SK-MEL-5 (cell line): ENCODE results near the gene AEBP2. TPM values are rescaled to one million over a fixed set of nuclear protein-coding genes. Genes with fewer than 3 reads are reported as not detected.
A peak's percentile ranks its signal among the peaks of the same experiment; 100 is the strongest.

Experiments
- DNase-seq: peaks from one replicate; pipeline ENCODE4 v3.0.0-alpha.2; 2016; ENCODE audit warnings: low read depth, low spot score
- in situ Hi-C: cut with HindIII; loops from 2 replicates; pipeline ENCODE4 v1.10.0; 2016; ENCODE audit warnings: low sequenced_read_pairs, high pct_unique_total_duplicates, low pct_unique_long_range_greater_than_20kb
- total RNA-seq: library from RNA; depleted of rRNA; stranded (reverse); fragments of >200 nt; shearing (Covaris generic); gene quantifications from 2 replicates; pipeline ENCODE4 v1.2.3, GENCODE V29; 2014

Gene AEBP2
- total RNA-seq, 1 experiment from 2014 or later, result 15.5 TPM

DNA sequence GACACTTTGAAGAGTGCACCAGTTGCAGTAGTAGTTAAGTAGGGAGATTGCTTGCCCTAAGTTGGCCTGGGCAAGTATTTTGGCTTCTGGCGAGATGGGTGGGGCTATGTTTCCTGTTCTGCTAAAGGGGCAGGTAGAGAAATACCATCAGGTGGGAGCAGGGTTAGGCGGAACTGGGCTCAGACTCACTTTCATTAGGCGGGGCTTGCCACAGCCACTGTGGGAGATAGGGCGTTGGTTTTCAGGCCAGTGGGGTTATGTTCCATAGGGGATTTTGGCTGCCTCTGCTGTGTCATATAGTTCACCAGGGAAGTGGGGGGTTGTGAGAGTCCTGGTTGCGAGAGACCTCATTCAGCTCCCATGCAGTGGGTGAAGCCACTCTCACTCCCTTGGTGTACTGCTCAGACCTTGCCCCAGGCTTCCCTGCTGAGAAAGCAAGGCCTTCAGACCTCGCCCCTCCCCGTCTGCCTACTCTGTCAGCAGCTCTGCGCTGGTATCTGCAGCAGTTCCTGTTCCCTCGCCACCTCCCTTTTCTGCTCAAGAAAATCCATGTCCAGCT is 43.3 kb downstream of the AEBP2 start:
- no peak for DNase-seq
- in situ Hi-C loops, result no loop called here

GRCh38 chr12:19483727-19484126 is 44.4 kb downstream of the AEBP2 start:
- no peak for DNase-seq
- in situ Hi-C loops, result no loop called here

GRCh38 chr12:19484738-19485137 is 45.4 kb downstream of the AEBP2 start:
- in situ Hi-C loops, result no loop called here
- no peak for DNase-seq

DNA sequence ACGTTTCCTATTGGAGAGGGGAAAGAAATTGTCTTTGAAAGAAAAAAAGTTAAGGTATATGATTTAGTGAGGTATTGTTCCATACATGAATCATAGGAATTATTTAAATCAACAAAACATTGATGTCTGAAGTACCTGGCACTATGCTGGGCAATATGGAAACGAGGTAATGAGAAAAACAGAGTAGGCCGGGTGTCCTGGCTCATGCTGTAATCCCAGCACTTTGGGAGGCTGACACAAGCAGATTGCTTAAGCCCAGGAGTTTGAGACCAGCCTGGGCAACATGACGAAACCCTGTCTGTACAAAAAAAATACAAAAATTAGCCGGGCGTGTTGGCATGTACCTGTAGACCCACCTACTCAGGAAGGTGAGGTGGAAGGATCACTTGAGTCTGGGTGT is 45.9 kb downstream of the AEBP2 start:
- in situ Hi-C loops, result no loop called here
- DNase-seq, result no peak

- DNase-seq, result no peak
- in situ Hi-C loops, result no loop called here
Measured at GRCh38 chr12:19489168-19489567, 49.9 kb downstream of the AEBP2 start.

DNA sequence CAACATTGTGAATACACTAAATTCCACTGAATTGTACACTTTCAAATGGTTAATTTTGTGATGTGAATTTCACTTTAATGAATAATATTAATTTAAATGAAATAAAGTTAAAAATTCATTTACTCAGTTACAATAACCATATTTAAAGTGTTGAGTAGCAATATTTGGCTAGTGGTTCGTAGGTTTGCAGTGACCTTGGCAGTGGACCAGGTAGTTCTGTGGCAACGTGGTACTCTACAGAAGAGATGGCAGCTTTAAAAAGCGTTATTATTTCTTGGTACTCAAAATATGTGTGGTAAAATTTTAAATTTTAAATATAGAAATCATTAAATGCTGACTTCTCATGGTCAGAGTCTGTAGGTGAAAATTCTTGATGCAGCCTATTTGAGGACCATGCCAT is 51.6 kb downstream of the AEBP2 start:
- DNase-seq, result no peak
- in situ Hi-C loops, result no loop called here

DNA sequence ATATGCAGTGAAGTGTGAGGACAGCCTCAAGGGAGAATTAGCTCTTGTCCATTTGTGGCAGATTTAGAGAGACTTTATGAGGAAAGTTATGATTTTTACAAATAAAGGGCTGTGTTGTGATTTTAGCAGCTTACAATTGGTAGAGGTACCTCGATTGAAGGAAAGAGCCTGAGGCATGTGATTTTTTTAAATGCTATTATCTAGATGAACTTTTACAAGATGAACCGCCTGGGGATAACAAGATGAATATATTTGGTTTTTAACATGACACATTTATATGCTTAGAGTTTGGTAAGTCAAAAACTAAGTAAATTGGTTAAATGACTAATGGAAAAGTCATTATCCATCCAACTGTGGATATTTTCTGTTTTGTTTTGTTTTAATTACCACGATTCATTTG is 52.6 kb downstream of the AEBP2 start:
- no peak for DNase-seq
- in situ Hi-C loops, result no loop called here

GRCh38 chr12:19496219-19496878 is 57.1 kb downstream of the AEBP2 start:
- no peak for DNase-seq
- in situ Hi-C loops, result no loop called here

GRCh38 chr12:19498099-19498498 is 58.8 kb downstream of the AEBP2 start:
- in situ Hi-C loops, result no loop called here
- DNase-seq, result no peak

DNA sequence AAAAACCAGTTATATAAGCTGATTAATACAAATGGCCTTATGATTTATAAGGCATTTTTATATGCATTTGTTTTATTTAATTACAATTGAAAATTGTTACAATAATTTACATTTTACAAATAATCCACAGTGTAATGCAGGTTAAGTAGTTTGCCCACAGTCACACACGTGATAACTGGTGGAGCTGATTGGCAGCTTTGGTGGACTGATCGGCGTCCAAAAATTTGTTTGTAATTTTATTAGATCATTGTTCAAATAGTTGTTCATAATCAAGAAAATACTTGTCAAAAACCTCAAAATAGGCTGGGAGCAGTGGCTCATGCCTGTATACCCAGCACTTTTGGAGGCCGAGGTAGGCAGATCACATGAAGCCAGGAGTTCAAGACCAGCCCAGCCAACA is 59.7 kb downstream of the AEBP2 start:
- DNase-seq, result no peak
- in situ Hi-C loops, result no loop called here

GRCh38 chr12:19506497-19506896 is 67.2 kb downstream of the AEBP2 start:
- no peak for DNase-seq
- in situ Hi-C loops, result no loop called here

DNA sequence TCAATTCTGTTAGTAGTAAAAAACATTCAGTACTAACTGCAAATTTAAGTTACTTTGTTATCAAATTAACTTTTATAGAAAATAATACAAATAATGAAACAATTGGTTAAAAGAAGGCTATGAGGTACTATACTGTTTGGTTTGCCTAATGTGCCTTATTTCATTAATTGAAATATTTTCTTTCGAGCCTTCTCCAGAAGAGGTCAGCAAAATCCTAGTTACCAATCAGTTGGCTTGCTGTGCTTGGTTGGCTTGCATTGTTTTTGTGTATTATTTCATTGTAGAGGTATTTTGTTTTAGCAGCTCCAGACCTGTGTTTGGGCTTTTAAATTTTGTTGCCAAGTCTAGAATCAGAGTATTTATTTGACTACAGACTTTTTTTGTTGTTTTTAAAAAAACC is 68.5 kb downstream of the AEBP2 start:
- in situ Hi-C loops, result no loop called here
- peak; percentile 38 for DNase-seq

DNA sequence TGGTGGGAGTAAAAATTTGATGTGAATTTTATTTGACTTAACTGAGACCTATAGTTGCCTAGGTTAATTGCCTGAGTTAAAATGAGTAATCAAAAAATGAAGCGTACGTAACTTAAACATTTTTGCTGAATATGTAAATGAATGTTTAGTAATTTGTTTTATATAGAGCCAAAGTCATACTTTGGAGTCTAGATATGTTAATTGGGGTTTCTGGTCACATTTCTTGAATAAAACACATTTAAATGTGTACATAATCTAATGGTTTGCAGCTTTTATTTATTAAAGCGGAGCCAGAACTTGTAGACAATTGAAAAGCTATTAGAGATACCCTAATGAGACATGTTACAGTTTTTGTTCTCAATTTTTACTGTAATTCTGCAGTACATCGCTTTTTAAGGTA is 71.2 kb downstream of the AEBP2 start:
- in situ Hi-C loops, result no loop called here
- DNase-seq, result no peak

GRCh38 chr12:19515179-19515578 is 75.9 kb downstream of the AEBP2 start:
- in situ Hi-C loops, result no loop called here

GRCh38 chr12:19517583-19517982 is 78.3 kb downstream of the AEBP2 start:
- in situ Hi-C loops, result no loop called here
- DNase-seq, result no peak

More at GRCh38 chr12:19515179-19515578, 75.9 kb downstream of the AEBP2 start:
- DNase-seq, result no peak

- in situ Hi-C loops, result no loop called here
- DNase-seq, result no peak
Measured at GRCh38 chr12:19518209-19518608, 78.9 kb downstream of the AEBP2 start.

DNA sequence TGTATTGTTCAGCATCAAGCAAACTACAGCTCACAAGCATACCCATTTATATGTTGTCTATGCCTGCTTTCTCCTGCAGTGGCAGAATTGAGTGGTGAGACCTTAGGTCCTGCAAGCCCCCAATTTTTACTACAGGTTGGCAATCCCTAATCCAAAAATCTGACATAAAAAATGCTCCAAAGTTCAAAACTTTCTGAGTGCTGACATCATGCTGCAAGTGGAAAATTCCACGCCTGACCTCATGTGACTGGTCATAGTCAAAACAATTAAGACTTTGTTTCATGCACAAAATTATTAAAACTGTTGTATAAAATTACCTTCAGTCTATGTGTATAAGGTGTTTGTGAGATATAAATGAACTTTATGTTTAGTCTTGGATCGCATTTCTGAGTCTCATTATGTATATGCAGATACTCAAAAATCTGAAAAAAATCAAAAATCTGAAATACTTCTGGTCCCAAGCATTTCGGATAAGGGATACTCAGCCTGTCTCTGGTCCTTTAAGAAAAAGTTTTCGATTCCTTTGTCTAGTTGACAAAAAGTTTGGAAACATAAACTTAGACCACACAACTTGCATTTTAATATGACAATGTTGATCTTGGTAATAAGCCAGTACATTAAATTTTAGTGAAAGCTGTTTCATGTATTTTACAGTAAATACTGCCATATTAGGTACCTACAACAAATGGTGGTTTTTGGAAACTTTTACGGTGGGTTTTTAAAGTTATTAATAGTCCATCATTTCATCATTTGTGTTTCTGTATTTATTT is 81.5 kb downstream of the AEBP2 start:
- in situ Hi-C loops, result no loop called here
- DNase-seq, result peak; percentile 30

DNA sequence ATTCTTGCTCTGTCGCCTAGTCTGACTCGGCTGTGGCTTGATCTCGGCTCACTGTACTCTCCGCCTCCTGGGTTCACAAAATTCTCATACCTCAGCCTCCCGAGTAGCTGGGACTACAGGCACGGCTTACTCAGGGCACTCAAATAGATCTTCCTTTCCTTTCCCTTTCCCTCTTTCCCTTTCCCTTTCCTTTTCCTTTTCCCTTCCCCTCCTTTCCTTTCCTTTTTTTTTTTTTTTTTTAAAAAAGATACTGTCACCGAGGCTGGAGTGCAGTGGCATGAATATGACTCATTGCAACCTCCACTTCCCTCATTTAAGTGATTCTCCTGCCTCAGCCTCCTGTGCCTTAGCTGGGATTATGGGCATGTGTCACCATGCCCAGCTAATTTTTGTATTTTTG is 86.0 kb downstream of the AEBP2 start:
- no peak for DNase-seq
- in situ Hi-C loops, result no loop called here

DNA sequence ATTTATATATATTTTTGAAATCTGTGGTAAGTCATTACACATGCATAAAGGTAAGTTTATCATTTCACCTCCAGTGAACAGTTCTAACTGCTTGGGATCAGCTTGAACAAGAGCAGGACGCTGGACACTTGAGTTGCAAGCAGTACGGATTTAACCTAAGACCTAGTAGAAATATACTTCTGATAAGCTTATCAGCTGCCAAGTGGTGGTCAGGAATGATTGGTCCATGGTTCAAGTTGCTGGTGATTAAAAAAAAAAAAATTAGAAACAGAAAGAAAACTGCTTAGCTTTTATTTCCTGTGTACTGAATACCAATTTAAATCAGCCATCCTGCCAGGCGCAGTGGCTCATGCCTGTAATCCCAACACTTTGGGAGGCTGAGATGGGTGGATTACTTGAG is 88.6 kb downstream of the AEBP2 start:
- DNase-seq, result no peak
- in situ Hi-C loops, result no loop called here
